ENCODE data around the gene CFAP157. TPM values are rescaled to one million over a fixed set of nuclear protein-coding genes. Genes with fewer than 3 reads are reported as not detected.

The CFAP157 gene
- total RNA-seq, 2 donors from 2014 or later = 0.27 to 0.28 TPM

DNA sequence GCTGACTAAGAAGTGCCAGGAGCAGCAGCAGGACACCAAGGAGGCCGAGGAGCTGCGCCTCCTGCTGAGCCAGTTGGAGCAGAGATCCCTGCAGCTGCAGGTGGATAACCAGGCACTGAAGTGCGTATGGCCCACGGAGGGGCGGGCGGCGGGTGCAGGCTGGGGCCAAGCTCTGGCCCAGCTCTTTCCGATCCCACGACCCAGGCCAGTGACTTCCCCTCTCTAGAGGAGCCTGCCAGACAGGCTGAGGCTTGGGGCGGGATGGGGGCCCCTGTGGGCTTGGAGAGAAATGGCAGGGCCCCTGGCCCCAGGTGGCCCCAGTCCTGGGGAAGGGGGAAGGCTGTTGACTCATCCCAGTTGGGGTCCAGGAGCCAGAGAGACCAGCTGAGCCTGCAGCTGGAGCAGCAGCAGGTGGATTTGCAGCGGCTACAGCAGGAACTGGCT lies 5.1 kb downstream of the CFAP157 start:
- Histone ChIP-seq H3K27me3 (replicated peaks; ENCODE audit: insufficient read depth) (no peaks in the 10 kb centered on the region), H3K27ac (no peak overlapping the region), H3K9me3 (no peaks in the 10 kb centered on the region), H3K4me3 (no peak overlapping the region), H3K36me3 (no peaks in the 10 kb centered on the region), H3K4me1 (ENCODE audit: control insufficient read depth in 1 of 2, low read depth in 2 of 2) (peaks cover 7 to 13% of the 10 kb centered on the region in 2 donors)
- TF ChIP-seq, protein P1, sequence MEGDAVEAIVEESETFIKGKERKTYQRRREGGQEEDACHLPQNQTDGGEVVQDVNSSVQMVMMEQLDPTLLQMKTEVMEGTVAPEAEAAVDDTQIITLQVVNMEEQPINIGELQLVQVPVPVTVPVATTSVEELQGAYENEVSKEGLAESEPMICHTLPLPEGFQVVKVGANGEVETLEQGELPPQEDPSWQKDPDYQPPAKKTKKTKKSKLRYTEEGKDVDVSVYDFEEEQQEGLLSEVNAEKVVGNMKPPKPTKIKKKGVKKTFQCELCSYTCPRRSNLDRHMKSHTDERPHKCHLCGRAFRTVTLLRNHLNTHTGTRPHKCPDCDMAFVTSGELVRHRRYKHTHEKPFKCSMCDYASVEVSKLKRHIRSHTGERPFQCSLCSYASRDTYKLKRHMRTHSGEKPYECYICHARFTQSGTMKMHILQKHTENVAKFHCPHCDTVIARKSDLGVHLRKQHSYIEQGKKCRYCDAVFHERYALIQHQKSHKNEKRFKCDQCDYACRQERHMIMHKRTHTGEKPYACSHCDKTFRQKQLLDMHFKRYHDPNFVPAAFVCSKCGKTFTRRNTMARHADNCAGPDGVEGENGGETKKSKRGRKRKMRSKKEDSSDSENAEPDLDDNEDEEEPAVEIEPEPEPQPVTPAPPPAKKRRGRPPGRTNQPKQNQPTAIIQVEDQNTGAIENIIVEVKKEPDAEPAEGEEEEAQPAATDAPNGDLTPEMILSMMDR (IDR thresholded peaks at IDR 0.05) = no peak
- ATAC-seq (ENCODE audit: insufficient number of reproducible peaks, low FRiP score, low read depth) (no peak), DNase-seq (ENCODE audit: low spot score) (no peak)

DNA sequence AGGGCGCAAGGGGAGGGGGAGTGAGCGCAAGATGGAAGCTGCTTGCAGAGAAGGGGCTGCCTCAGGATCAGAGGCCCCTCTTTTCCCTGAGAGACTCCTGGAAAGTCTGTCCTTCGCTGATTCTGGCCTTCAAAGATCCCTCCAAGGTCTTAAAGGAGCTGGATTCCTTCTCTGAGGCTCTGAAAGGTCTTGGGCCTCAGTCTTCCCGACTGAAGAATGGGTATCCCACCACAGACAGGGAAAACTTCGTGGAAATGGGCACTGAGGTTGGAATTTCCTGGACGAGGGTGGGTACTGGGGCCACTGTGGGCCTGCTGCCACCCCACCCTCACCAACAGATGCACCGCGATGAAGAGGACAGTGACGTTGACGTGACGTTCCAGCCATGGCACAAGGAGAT lies 5.6 kb downstream of the CFAP157 start:
- no peak for ATAC-seq (ENCODE audit: insufficient number of reproducible peaks, low FRiP score, low read depth)
- H3K27me3 ChIP-seq (replicated peaks; ENCODE audit: insufficient read depth) = no peaks in the 10 kb centered on the region
- H3K4me3 ChIP-seq = no peak overlapping the region
- H3K4me1 ChIP-seq (ENCODE audit: control insufficient read depth in 1 of 2, low read depth in 2 of 2) = peaks cover 7 to 13% of the 10 kb centered on the region in 2 donors
- no peak for DNase-seq (ENCODE audit: low spot score)
- TF ChIP-seq, protein P1 (IDR thresholded peaks at IDR 0.05) = no peak
- H3K9me3 ChIP-seq = no peaks in the 10 kb centered on the region
- H3K27ac ChIP-seq = no peak overlapping the region
- H3K36me3 ChIP-seq = no peaks in the 10 kb centered on the region

DNA sequence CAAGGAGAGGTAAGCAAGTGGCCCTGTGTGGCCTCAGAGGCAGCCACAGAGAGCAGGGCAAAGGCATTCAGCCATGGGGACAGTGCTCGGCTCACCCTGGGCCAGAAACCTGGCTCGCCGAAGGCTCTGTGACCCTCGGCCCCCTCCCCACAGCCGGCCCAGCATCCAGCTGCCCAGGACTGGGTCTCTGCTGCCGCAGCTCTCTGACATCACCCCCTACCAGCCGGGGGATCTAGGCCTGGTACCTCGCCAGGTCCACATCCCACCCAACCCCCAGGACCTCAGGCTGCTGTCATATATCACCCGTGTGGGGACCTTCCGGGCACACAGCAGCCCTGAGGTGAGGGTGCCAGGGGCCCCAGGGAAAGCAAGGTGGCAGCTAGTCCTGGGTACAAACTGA lies 6.1 kb downstream of the CFAP157 start:
- Histone ChIP-seq H3K27ac (no peak overlapping the region), H3K4me1 (ENCODE audit: control insufficient read depth in 1 of 2, low read depth in 2 of 2) (peaks cover 7 to 13% of the 10 kb centered on the region in 2 donors), H3K36me3 (no peaks in the 10 kb centered on the region), H3K27me3 (replicated peaks; ENCODE audit: insufficient read depth) (no peaks in the 10 kb centered on the region), H3K4me3 (no peak overlapping the region), H3K9me3 (no peaks in the 10 kb centered on the region)
- ATAC-seq (ENCODE audit: insufficient number of reproducible peaks, low FRiP score, low read depth) (no peak), DNase-seq (ENCODE audit: low spot score) (no peak)
- TF ChIP-seq, protein P1 (IDR thresholded peaks at IDR 0.05) = no peak

DNA sequence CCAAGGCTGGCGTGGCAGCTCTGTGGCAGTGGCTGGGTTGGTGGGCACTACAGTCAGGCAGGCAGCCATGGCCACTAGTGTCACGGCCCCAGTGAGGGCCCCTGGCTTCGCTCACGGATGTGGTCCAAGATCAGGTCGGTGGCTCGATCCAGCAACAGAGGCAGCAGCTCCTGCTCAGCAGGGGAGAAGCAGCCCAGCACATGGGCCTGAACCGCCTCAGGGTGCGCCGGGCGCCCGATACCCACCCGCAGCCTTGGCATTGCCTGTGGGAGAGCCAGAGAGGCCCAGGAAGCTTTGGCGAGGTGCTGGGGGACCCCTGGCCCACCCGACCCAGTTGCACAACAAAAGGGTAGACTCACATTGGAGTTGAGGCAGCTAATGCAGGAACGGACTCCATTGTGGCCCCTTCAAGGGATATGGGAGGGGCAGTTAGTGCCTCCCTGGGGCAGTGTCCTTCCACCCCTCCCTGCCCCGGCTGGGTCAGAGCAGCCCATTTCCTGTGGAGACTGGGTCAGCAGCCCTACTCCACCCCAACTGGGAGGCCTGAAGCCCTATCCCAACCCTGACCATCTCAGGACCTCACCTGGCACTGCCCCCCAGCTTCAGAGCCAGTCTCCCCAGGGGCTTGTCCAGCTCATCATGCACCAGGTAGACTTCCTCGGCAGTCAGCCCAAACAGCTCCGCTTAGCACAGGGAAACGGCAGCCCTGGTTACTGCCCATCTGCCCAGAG lies 7.4 kb downstream of the CFAP157 start:
- Histone ChIP-seq H3K27ac (no peak overlapping the region), H3K27me3 (replicated peaks; ENCODE audit: insufficient read depth) (no peaks in the 10 kb centered on the region), H3K36me3 (no peaks in the 10 kb centered on the region), H3K9me3 (no peaks in the 10 kb centered on the region), H3K4me3 (peak overlapping the region; percentile 99), H3K4me1 (ENCODE audit: control insufficient read depth in 1 of 2, low read depth in 2 of 2) (peaks cover 7 to 13% of the 10 kb centered on the region in 2 donors)
- no peak for DNase-seq (ENCODE audit: low spot score)
- no peak for ATAC-seq (ENCODE audit: insufficient number of reproducible peaks, low FRiP score, low read depth)
- TF ChIP-seq, protein P1 (IDR thresholded peaks at IDR 0.05) = no peak

DNA sequence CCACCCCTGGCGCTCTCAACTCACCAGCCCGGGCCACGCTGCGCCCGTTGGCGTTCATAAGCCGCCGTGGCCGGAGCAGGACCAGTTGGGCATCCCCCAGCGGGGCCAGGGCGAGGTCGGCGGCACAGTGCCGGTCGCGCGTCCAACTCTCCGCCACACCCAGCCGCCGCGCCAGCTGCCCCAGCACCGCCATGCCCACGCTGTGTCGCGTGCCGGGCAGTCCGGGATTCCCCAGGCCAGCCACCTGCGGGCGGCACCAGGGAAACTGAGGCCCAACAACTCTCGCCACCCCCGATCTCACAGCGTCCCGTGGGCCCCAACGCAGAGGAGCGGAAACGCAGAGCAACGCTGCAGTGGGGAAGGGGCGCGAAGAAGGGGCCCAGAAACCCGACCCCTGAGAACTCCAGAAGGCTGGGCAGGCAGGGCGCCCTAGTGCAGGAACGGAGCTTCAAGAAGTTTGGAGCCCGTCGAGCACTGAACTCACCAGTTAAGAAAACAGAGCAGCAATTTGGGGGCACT lies 8.2 kb downstream of the CFAP157 start:
- Histone ChIP-seq H3K4me3 (peak overlapping the region; percentile 99), H3K9me3 (no peaks in the 10 kb centered on the region), H3K4me1 (ENCODE audit: control insufficient read depth in 1 of 2, low read depth in 2 of 2) (peaks cover 7 to 13% of the 10 kb centered on the region in 2 donors), H3K27ac (peak overlapping the region; percentile 66 to 68), H3K36me3 (no peaks in the 10 kb centered on the region), H3K27me3 (replicated peaks; ENCODE audit: insufficient read depth) (no peaks in the 10 kb centered on the region)
- DNase-seq (ENCODE audit: low spot score) (no peak), ATAC-seq (ENCODE audit: insufficient number of reproducible peaks, low FRiP score, low read depth) (peak; percentile 10)
- TF ChIP-seq, protein P1 (IDR thresholded peaks at IDR 0.05) = no peak
